Measurements from ENCODE around the gene HNRNPLL. TPM values are rescaled to one million over a fixed set of nuclear protein-coding genes. Genes with fewer than 3 reads are reported as not detected.

Gene HNRNPLL
- polyA plus RNA-seq, 6 donors from 2014 or later: 3.6 to 13.4 (median 8.9) TPM

GRCh38 chr2:38598991-38599295, 3.8 kb downstream of the HNRNPLL start:
- Mint-ChIP-seq H3K4me3 (peak overlapping the region in 1 of 8 donors; percentile 3), H3K27me3 (peaks cover 5 to 26% (median 17%) of the 10 kb centered on the region in 3 donors), H3K4me1 (peaks cover 10 to 25% (median 18%) of the 10 kb centered on the region in 3 donors), H3K27ac (no peak overlapping the region), H3K36me3 (no peaks in the 10 kb centered on the region), H3K9me3 (no peaks in the 10 kb centered on the region)
- ATAC-seq (ENCODE audit: low read depth in 2 of 2): no peak
- DNase-seq: no peak

- no peak for ATAC-seq (ENCODE audit: low read depth in 2 of 2)
- no peak overlapping the region for H3K27ac Mint-ChIP-seq
Observed at GRCh38 chr2:38598200-38598990, 4.3 kb downstream of the HNRNPLL start.

GRCh38 chr2:38597115-38597514, 5.6 kb downstream of the HNRNPLL start:
- Mint-ChIP-seq H3K27me3 (peaks cover 12 to 35% (median 26%) of the 10 kb centered on the region in 3 donors), H3K9me3 (no peaks in the 10 kb centered on the region), H3K4me1 (peaks cover 4 to 15% (median 10%) of the 10 kb centered on the region in 3 donors), H3K27ac (no peak overlapping the region), H3K36me3 (no peaks in the 10 kb centered on the region), H3K4me3 (no peak overlapping the region)
- ATAC-seq (ENCODE audit: low read depth in 2 of 2) (no peak), DNase-seq (no peak)

More at GRCh38 chr2:38598200-38598990, 4.3 kb downstream of the HNRNPLL start:
- Mint-ChIP-seq H3K4me3 (peak overlapping the region in 1 of 8 donors; percentile 3), H3K36me3 (no peaks in the 10 kb centered on the region), H3K9me3 (no peaks in the 10 kb centered on the region), H3K4me1 (peaks cover 5 to 19% (median 12%) of the 10 kb centered on the region in 3 donors), H3K27me3 (peaks cover 6 to 31% (median 21%) of the 10 kb centered on the region in 3 donors)
- DNase-seq: no peak

GRCh38 chr2:38596229-38596628, 6.5 kb downstream of the HNRNPLL start:
- Mint-ChIP-seq H3K9me3 (no peaks in the 10 kb centered on the region), H3K36me3 (no peaks in the 10 kb centered on the region), H3K4me3 (no peak overlapping the region), H3K27ac (no peak overlapping the region), H3K27me3 (peaks cover 13 to 35% (median 26%) of the 10 kb centered on the region in 3 donors), H3K4me1 (peaks cover 4 to 11% (median 7%) of the 10 kb centered on the region in 3 donors)
- ATAC-seq (ENCODE audit: low read depth in 2 of 2): no peak
- DNase-seq: no peak

- DNase-seq (no peak), ATAC-seq (ENCODE audit: low read depth in 2 of 2) (no peak)
- Mint-ChIP-seq H3K27me3 (peaks cover 18 to 39% (median 37%) of the 10 kb centered on the region in 3 donors), H3K36me3 (no peaks in the 10 kb centered on the region), H3K4me1 (peaks cover 0 to 4% (median 0%) of the 10 kb centered on the region in 3 donors), H3K27ac (no peak overlapping the region), H3K4me3 (no peak overlapping the region), H3K9me3 (no peaks in the 10 kb centered on the region)
Observed at GRCh38 chr2:38592951-38593350, 9.8 kb downstream of the HNRNPLL start.

GRCh38 chr2:38591152-38591551, 11.6 kb downstream of the HNRNPLL start:
- Mint-ChIP-seq H3K4me3 (no peak overlapping the region), H3K9me3 (peaks cover 0 to 2% (median 0%) of the 10 kb centered on the region in 7 donors), H3K4me1 (peaks cover 0 to 4% (median 0%) of the 10 kb centered on the region in 3 donors), H3K27ac (no peak overlapping the region), H3K36me3 (no peaks in the 10 kb centered on the region), H3K27me3 (peaks cover 18 to 33% (median 27%) of the 10 kb centered on the region in 3 donors)
- DNase-seq (no peak), ATAC-seq (ENCODE audit: low read depth in 2 of 2) (no peak)

GRCh38 chr2:38590053-38590452, 12.7 kb downstream of the HNRNPLL start:
- H3K36me3 Mint-ChIP-seq: peaks cover 0 to 3% of the 10 kb centered on the region in 2 donors
- H3K4me1 Mint-ChIP-seq: no peaks in the 10 kb centered on the region
- no peak overlapping the region for H3K4me3 Mint-ChIP-seq
- ATAC-seq (ENCODE audit: low read depth in 2 of 2) (no peak), DNase-seq (no peak)
- no peak overlapping the region for H3K27ac Mint-ChIP-seq
- peaks cover 21 to 38% (median 21%) of the 10 kb centered on the region in 3 donors for H3K27me3 Mint-ChIP-seq
- H3K9me3 Mint-ChIP-seq: peaks cover 0 to 2% (median 0%) of the 10 kb centered on the region in 7 donors

GRCh38 chr2:38586931-38587330, 15.8 kb downstream of the HNRNPLL start:
- no peak overlapping the region for H3K4me3 Mint-ChIP-seq
- peaks cover 13 to 26% (median 15%) of the 10 kb centered on the region in 3 donors for H3K27me3 Mint-ChIP-seq
- DNase-seq (no peak), ATAC-seq (ENCODE audit: low read depth in 2 of 2) (no peak)
- H3K4me1 Mint-ChIP-seq: no peaks in the 10 kb centered on the region
- H3K27ac Mint-ChIP-seq: no peak overlapping the region
- peaks cover 0 to 3% of the 10 kb centered on the region in 2 donors for H3K36me3 Mint-ChIP-seq
- H3K9me3 Mint-ChIP-seq: peaks cover 0 to 2% (median 0%) of the 10 kb centered on the region in 7 donors

GRCh38 chr2:38584881-38585280, 17.8 kb downstream of the HNRNPLL start:
- Mint-ChIP-seq H3K27me3 (peaks cover 3 to 22% (median 9%) of the 10 kb centered on the region in 3 donors), H3K27ac (no peak overlapping the region), H3K4me3 (no peak overlapping the region), H3K4me1 (no peaks in the 10 kb centered on the region), H3K9me3 (peaks cover 0 to 2% (median 0%) of the 10 kb centered on the region in 7 donors), H3K36me3 (peaks cover 0 to 3% of the 10 kb centered on the region in 2 donors)
- DNase-seq (no peak), ATAC-seq (ENCODE audit: low read depth in 2 of 2) (no peak)

GRCh38 chr2:38583994-38584393, 18.7 kb downstream of the HNRNPLL start:
- Mint-ChIP-seq H3K36me3 (peaks cover 0 to 3% of the 10 kb centered on the region in 2 donors), H3K9me3 (peaks cover 0 to 2% (median 0%) of the 10 kb centered on the region in 7 donors), H3K27me3 (peaks cover 2 to 23% (median 4%) of the 10 kb centered on the region in 3 donors), H3K4me1 (no peaks in the 10 kb centered on the region), H3K4me3 (no peak overlapping the region), H3K27ac (no peak overlapping the region)
- no peak for ATAC-seq (ENCODE audit: low read depth in 2 of 2)
- DNase-seq: no peak

- Mint-ChIP-seq H3K4me1 (no peaks in the 10 kb centered on the region), H3K27ac (no peak overlapping the region), H3K9me3 (peaks cover 0 to 2% (median 0%) of the 10 kb centered on the region in 7 donors), H3K27me3 (peaks cover 6 to 28% (median 8%) of the 10 kb centered on the region in 3 donors), H3K4me3 (no peak overlapping the region), H3K36me3 (peaks cover 0 to 3% of the 10 kb centered on the region in 2 donors)
- DNase-seq (no peak), ATAC-seq (ENCODE audit: low read depth in 2 of 2) (no peak)
Observed at GRCh38 chr2:38583524-38583923, 19.2 kb downstream of the HNRNPLL start.

- Mint-ChIP-seq H3K4me3 (no peak overlapping the region), H3K4me1 (no peaks in the 10 kb centered on the region)
- peak; percentile 65 for DNase-seq
Observed at GRCh38 chr2:38581193-38582147, 21.3 kb downstream of the HNRNPLL start.

GRCh38 chr2:38580115-38580636, 22.6 kb downstream of the HNRNPLL start:
- Mint-ChIP-seq H3K4me3 (no peak overlapping the region), H3K27ac (no peak overlapping the region), H3K4me1 (no peaks in the 10 kb centered on the region), H3K36me3 (no peaks in the 10 kb centered on the region), H3K27me3 (peaks cover 5 to 35% (median 7%) of the 10 kb centered on the region in 3 donors), H3K9me3 (no peaks in the 10 kb centered on the region)
- ATAC-seq (ENCODE audit: low read depth in 2 of 2) (no peak), DNase-seq (no peak)

More at GRCh38 chr2:38581193-38582147, 21.3 kb downstream of the HNRNPLL start:
- Mint-ChIP-seq H3K36me3 (peaks cover 0 to 3% of the 10 kb centered on the region in 2 donors), H3K9me3 (no peaks in the 10 kb centered on the region), H3K27ac (no peak overlapping the region), H3K27me3 (peaks cover 7 to 31% (median 8%) of the 10 kb centered on the region in 3 donors)
- ATAC-seq (ENCODE audit: low read depth in 2 of 2): peak; percentile 58 to 70

All from naive B cell (primary cell).